ENCODE results near the gene RUFY2. TPM values are rescaled to one million over a fixed set of nuclear protein-coding genes. Genes with fewer than 3 reads are reported as not detected.

The RUFY2 gene
- total RNA-seq, 1 donor from 2014 or later, result 27.6 TPM

DNA sequence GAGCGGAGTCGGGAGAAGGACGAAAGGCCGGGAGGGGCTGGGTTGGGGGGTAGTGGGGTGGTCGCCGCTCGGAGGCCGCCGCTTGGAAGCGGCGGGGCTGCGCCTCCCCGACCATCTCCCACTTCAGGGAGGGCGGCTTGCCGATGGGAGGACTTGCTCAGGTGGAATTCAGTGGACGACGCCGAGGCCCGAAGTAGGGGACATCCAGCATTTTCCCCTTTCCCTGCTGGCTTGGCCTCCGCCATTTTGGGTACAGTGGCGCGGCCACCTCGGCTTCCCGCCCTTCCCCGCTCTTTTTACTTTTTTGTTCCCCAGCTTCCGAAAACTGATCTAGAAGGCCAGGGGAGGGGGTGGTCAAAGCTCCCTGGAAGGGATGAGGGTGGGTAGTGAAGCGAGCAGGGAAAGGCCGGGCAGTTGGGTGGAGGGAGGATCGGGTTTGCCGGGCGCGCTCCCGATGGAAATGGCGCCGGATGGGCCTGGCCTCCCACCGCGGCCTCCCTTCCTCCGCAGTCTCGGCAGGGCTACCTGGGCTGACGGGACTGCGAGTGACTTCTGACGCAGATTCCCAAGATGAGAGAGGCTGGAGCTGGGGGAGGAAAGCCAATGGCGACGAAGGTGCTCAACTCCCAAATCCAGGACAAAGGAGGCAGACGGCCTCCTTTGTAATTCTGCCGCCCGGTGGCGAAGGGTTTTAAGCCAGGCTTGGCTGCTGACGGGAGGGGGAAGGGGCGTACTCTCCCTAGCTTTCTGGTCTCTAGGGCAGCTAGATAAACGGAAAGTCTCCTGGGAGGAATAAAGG lies 74.6 kb downstream of the RUFY2 start, which contains the start of gene PBLD:
TSS of gene PBLD (minus strand) at position 670 of the 799 bp plus-strand sequence. CDS start 26,084 bp downstream, outside the sequence.
- TF ChIP-seq, protein P1, sequence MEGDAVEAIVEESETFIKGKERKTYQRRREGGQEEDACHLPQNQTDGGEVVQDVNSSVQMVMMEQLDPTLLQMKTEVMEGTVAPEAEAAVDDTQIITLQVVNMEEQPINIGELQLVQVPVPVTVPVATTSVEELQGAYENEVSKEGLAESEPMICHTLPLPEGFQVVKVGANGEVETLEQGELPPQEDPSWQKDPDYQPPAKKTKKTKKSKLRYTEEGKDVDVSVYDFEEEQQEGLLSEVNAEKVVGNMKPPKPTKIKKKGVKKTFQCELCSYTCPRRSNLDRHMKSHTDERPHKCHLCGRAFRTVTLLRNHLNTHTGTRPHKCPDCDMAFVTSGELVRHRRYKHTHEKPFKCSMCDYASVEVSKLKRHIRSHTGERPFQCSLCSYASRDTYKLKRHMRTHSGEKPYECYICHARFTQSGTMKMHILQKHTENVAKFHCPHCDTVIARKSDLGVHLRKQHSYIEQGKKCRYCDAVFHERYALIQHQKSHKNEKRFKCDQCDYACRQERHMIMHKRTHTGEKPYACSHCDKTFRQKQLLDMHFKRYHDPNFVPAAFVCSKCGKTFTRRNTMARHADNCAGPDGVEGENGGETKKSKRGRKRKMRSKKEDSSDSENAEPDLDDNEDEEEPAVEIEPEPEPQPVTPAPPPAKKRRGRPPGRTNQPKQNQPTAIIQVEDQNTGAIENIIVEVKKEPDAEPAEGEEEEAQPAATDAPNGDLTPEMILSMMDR (IDR thresholded peaks at IDR 0.05), result peak; percentile 54
- Mint-ChIP-seq H3K4me3 (ENCODE audit: unreplicated experiment) (peak within 1 kb of the TSS; percentile 99), H3K27me3 (ENCODE audit: unreplicated experiment) (no peaks in the 10 kb centered on the region), H3K36me3 (ENCODE audit: unreplicated experiment) (peaks cover 12% of the 10 kb centered on the region), H3K4me1 (ENCODE audit: unreplicated experiment) (peaks cover 65% of the 10 kb centered on the region), H3K27ac (ENCODE audit: unreplicated experiment) (peak within 1 kb of the TSS; percentile 100), H3K9me3 (ENCODE audit: unreplicated experiment) (no peaks in the 10 kb centered on the region)
- peak; percentile 87 for DNase-seq (ENCODE audit: extremely low spot score, unreplicated experiment)

GRCh38 chr10:68331455-68332258 lies 75.4 kb downstream of the RUFY2 start, which contains the start of gene HNRNPH3:
HNRNPH3 (plus strand) TSS chr10:68332064; CDS start chr10:68337222, 5,158 bp downstream.
- Mint-ChIP-seq H3K4me1 (ENCODE audit: unreplicated experiment) (peaks cover 57% of the 10 kb centered on the region), H3K27me3 (ENCODE audit: unreplicated experiment) (no peaks in the 10 kb centered on the region), H3K4me3 (ENCODE audit: unreplicated experiment) (peak within 1 kb of the TSS; percentile 99), H3K9me3 (ENCODE audit: unreplicated experiment) (no peaks in the 10 kb centered on the region), H3K27ac (ENCODE audit: unreplicated experiment) (peak within 1 kb of the TSS; percentile 100), H3K36me3 (ENCODE audit: unreplicated experiment) (peaks cover 9% of the 10 kb centered on the region)
- DNase-seq (ENCODE audit: extremely low spot score, unreplicated experiment), result peak; percentile 100
- TF ChIP-seq, protein P1 (IDR thresholded peaks at IDR 0.05), result no peak

- Mint-ChIP-seq H3K4me3 (ENCODE audit: unreplicated experiment) (peak overlapping the region; percentile 99), H3K4me1 (ENCODE audit: unreplicated experiment) (peaks cover 50% of the 10 kb centered on the region), H3K36me3 (ENCODE audit: unreplicated experiment) (peaks cover 7% of the 10 kb centered on the region), H3K27ac (ENCODE audit: unreplicated experiment) (peak overlapping the region; percentile 100), H3K27me3 (ENCODE audit: unreplicated experiment) (no peaks in the 10 kb centered on the region), H3K9me3 (ENCODE audit: unreplicated experiment) (no peaks in the 10 kb centered on the region)
- TF ChIP-seq, protein P1 (IDR thresholded peaks at IDR 0.05), result no peak
- DNase-seq (ENCODE audit: extremely low spot score, unreplicated experiment), result no peak
Observed at GRCh38 chr10:68330852-68331454, 76.1 kb downstream of the RUFY2 start.

GRCh38 chr10:68329506-68329861 lies 77.6 kb downstream of the RUFY2 start:
- H3K4me1 Mint-ChIP-seq (ENCODE audit: unreplicated experiment), result peaks cover 37% of the 10 kb centered on the region
- TF ChIP-seq, protein P1 (IDR thresholded peaks at IDR 0.05), result no peak
- H3K9me3 Mint-ChIP-seq (ENCODE audit: unreplicated experiment), result no peaks in the 10 kb centered on the region
- peak overlapping the region; percentile 97 for H3K27ac Mint-ChIP-seq (ENCODE audit: unreplicated experiment)
- no peaks in the 10 kb centered on the region for H3K27me3 Mint-ChIP-seq (ENCODE audit: unreplicated experiment)
- no peak for DNase-seq (ENCODE audit: extremely low spot score, unreplicated experiment)
- H3K36me3 Mint-ChIP-seq (ENCODE audit: unreplicated experiment), result peaks cover 7% of the 10 kb centered on the region
- no peak overlapping the region for H3K4me3 Mint-ChIP-seq (ENCODE audit: unreplicated experiment)
